GM12872 (cell line): ENCODE results near the gene PROK2.

Experiments
- TF ChIP-seq, protein P1 (sequence below): IDR thresholded peaks from 3 replicates; pipeline ENCODE4 v1.5.1; 2011; ENCODE audit warnings: low read depth, mild to moderate bottlenecking, low read length, moderate library complexity; ENCODE audit not compliant: insufficient read depth

PROK2 gene

DNA sequence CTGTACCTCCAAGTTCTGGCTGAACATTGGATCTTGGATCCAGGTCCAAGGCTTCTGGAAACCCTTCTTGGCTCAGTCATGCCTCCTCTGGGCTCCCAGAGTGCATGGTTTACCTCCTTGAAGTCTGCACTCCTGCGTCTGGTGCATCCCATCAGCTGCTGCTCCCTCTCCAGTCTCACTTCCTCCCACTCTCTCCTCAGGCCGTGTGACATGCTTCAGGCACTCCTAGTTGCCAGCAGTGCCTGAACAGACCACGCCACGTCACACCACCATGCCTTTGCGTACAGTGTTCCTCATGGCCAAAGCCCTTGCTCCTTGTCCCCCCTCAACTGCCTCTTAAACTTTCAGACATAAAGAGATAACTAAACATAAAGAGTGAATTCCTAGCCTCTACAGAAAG, 25.5 kb downstream of the PROK2 start:
- TF ChIP-seq, protein P1, sequence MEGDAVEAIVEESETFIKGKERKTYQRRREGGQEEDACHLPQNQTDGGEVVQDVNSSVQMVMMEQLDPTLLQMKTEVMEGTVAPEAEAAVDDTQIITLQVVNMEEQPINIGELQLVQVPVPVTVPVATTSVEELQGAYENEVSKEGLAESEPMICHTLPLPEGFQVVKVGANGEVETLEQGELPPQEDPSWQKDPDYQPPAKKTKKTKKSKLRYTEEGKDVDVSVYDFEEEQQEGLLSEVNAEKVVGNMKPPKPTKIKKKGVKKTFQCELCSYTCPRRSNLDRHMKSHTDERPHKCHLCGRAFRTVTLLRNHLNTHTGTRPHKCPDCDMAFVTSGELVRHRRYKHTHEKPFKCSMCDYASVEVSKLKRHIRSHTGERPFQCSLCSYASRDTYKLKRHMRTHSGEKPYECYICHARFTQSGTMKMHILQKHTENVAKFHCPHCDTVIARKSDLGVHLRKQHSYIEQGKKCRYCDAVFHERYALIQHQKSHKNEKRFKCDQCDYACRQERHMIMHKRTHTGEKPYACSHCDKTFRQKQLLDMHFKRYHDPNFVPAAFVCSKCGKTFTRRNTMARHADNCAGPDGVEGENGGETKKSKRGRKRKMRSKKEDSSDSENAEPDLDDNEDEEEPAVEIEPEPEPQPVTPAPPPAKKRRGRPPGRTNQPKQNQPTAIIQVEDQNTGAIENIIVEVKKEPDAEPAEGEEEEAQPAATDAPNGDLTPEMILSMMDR = no peak

DNA sequence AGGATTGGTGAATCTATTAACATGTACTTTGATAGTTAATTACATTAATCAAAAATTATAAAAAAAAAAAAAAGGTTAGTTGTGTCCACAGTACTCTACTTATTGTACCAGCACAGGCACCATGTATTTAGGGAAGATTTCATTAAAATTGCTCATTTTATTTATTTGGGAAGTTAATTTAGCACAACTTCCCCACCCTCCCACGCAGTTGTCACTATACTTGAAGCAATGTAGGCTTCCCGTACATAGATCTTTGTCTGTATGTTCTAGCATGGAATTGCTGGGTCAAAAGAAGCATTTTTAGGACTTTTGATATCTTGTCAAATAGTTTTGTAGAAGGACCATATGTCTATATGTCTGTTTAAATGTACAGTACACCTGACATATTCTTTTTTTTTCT, 26.9 kb downstream of the PROK2 start:
- TF ChIP-seq, protein P1 = no peak

DNA sequence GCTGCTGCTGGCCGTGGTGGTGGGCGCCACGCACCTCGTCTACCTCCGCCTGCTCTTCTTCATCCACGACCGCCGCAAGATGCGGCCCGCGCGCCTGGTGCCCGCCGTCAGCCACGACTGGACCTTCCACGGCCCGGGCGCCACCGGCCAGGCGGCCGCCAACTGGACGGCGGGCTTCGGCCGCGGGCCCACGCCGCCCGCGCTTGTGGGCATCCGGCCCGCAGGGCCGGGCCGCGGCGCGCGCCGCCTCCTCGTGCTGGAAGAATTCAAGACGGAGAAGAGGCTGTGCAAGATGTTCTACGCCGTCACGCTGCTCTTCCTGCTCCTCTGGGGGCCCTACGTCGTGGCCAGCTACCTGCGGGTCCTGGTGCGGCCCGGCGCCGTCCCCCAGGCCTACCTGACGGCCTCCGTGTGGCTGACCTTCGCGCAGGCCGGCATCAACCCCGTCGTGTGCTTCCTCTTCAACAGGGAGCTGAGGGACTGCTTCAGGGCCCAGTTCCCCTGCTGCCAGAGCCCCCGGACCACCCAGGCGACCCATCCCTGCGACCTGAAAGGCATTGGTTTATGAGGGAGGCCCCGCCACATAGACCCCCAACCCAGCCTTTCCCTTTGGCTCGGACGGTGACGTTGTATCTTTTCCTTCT, 30.2 kb downstream of the PROK2 start:
- TF ChIP-seq, protein P1 = no peak

DNA sequence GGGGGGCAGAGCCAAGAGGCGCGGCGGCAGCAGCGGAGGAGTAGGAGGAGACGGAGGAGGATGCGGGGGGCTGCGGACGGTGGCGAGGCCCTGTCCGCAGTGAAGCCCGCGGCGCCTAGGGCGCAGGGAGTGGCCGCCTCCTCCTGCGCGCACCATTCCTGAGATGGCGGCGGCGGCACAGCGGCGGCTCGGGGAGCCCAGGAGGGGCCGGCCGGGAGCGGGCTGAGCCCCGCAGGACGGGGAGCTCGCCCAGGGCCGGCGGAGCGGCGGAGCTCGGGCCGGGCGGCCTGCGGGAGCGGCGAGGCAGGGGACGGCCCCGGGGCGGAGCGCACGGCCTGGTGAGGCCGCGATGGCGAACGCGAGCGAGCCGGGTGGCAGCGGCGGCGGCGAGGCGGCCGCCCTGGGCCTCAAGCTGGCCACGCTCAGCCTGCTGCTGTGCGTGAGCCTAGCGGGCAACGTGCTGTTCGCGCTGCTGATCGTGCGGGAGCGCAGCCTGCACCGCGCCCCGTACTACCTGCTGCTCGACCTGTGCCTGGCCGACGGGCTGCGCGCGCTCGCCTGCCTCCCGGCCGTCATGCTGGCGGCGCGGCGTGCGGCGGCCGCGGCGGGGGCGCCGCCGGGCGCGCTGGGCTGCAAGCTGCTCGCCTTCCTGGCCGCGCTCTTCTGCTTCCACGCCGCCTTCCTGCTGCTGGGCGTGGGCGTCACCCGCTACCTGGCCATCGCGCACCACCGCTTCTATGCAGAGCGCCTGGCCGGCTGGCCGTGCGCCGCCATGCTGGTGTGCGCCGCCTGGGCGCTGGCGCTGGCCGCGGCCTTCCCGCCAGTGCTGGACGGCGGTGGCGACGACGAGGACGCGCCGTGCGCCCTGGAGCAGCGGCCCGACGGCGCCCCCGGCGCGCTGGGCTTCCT, 31.0 kb downstream of the PROK2 start, which contains the start of gene GPR27:
TSS of gene GPR27 (plus strand) at position 155 of the 909 bp plus-strand sequence. CDS start at position 350, 195 bp downstream.
- TF ChIP-seq, protein P1 = no peak

DNA sequence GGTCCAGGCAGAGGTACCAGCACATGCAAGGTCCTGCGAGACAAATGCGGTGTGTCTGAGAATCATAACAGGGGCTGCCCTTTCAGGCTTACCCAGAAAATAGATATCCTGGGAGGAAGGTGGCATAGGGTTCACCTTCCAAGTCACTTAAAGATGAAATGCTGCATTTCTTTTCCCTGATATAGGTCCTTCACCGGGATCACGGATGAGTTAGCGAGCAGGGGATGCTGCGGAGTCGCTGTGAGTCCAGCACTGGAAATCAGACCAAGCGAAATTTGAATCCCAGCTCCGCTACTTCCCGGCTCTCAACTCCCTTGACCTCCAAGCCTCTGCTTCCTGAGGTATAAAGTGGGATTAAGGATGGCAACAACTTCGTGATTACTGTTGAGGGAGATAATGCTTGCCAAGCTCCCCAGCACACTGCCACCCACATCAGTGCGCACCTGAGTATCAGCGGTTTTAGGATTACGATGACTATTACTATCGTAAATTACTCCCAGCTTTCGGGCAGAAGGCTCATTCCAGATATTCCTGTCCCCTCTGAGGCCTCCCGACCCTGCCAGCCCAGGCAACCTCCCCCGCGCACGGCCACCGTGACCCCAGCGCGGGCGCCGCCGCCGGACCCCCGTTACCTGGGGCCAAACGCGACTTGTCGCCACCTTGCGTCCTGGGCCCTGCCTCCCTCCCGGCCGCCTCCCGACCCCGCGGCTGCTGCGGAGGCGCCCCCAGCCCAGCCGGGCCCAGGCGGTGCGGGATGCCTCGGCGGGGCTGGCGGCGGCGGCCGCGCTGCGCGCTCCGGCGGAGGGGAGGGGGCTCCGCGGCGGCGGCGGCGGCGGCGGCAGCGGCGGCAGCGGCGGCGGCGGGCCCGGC, 31.9 kb downstream of the PROK2 start:
- TF ChIP-seq, protein P1 = no peak

DNA sequence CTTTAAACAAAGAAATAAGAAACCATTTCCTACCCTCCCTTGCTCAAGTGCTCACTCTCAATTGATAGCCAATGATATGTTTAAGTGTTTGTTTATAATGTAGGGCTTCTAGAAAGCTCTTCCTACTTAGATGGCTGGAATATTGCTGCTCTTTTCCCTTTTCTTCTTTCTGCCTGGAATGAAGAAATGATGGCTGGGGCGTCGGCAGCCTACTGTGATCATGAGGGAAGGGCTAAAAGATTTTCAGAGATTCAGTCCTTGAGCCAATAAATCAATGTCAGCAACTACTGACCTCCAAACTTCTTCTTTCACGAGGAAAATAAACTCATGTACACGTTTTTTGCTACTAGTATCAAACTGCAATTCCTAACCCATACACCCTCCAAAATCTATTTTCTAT, 33.3 kb downstream of the PROK2 start:
- TF ChIP-seq, protein P1 = no peak

DNA sequence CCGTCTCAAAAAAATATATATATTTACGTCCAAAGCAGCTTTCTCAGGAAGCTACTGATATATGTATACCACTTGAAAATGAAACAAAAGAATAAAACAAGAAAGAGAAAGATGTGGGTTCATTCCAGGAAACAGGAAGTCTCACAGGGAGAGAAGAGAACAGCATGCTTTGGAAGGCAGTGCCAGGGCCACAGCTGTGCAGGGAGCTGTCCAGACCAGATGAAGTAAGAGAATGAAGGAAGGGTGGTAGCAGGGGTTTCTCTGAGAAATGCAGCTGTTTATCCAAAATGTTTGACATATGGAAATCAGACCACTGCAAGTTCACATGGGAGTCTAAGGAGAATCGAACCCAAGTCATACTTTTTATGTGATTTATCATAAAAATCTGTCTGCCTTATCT, 40.2 kb downstream of the PROK2 start:
- TF ChIP-seq, protein P1 = no peak
